Measurements from ENCODE around the gene THSD7A.

THSD7A gene

DNA sequence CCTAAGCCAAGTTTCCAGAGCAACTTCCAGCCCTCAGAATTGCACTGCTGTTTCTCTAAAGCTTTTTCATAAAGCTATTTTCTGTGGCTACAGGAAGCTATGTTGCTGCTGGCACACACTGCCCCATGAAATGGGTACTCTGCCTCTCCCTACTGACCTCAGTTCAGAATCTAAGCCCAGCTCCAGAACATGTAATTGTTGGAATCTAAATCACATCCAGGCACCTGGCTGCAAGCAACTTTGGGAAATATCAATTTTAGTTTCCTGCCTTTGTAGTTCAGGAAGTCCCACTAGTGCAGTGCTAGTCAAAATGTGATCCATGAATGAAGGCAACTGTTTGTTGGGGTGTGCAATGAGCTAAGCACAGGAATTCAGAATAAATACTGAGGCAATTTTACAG is 226.2 kb downstream of the THSD7A start:
- no peak overlapping the region for H3K4me3 ChIP-seq (ENCODE audit: low read length)
- no peak for DNase-seq
- H3K4me1 ChIP-seq (ENCODE audit: low read length), result no peaks in the 10 kb centered on the region
- H2AFZ ChIP-seq (ENCODE audit: low read length), result no peak overlapping the region
- no peak overlapping the region for H3K9ac ChIP-seq (ENCODE audit: low read length)
- H3K79me2 ChIP-seq (ENCODE audit: low read length), result no peaks in the 10 kb centered on the region
- no peaks in the 10 kb centered on the region for H3K9me2 ChIP-seq (replicated peaks; ENCODE audit: insufficient read depth, low read length)
- no peak overlapping the region for H3K4me2 ChIP-seq (ENCODE audit: low read depth, low read length)
- no peak for TF ChIP-seq EZH2phosphoT487 (IDR thresholded peaks at IDR 0.05; ENCODE audit: low read length)
- no peak for TF ChIP-seq EZH2 (optimal IDR thresholded peaks at IDR 0.05; ENCODE audit: low read depth, low read length)
- TF ChIP-seq, protein P1, sequence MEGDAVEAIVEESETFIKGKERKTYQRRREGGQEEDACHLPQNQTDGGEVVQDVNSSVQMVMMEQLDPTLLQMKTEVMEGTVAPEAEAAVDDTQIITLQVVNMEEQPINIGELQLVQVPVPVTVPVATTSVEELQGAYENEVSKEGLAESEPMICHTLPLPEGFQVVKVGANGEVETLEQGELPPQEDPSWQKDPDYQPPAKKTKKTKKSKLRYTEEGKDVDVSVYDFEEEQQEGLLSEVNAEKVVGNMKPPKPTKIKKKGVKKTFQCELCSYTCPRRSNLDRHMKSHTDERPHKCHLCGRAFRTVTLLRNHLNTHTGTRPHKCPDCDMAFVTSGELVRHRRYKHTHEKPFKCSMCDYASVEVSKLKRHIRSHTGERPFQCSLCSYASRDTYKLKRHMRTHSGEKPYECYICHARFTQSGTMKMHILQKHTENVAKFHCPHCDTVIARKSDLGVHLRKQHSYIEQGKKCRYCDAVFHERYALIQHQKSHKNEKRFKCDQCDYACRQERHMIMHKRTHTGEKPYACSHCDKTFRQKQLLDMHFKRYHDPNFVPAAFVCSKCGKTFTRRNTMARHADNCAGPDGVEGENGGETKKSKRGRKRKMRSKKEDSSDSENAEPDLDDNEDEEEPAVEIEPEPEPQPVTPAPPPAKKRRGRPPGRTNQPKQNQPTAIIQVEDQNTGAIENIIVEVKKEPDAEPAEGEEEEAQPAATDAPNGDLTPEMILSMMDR (IDR thresholded peaks at IDR 0.05; ENCODE audit: low read length), result no peak
- H3K9me3 ChIP-seq (replicated peaks; ENCODE audit: insufficient read depth, low read length), result no peaks in the 10 kb centered on the region
- no peaks in the 10 kb centered on the region for H4K20me1 ChIP-seq (ENCODE audit: insufficient read depth, low read length)
- H3K36me3 ChIP-seq (replicated peaks; ENCODE audit: insufficient read depth, low read length), result no peaks in the 10 kb centered on the region
- H3K27ac ChIP-seq (ENCODE audit: low read length), result no peak overlapping the region
- no peaks in the 10 kb centered on the region for H3F3A ChIP-seq (ENCODE audit: insufficient read depth, low read length)
- H3K27me3 ChIP-seq (replicated peaks; ENCODE audit: insufficient read depth, low read length), result no peaks in the 10 kb centered on the region

DNA sequence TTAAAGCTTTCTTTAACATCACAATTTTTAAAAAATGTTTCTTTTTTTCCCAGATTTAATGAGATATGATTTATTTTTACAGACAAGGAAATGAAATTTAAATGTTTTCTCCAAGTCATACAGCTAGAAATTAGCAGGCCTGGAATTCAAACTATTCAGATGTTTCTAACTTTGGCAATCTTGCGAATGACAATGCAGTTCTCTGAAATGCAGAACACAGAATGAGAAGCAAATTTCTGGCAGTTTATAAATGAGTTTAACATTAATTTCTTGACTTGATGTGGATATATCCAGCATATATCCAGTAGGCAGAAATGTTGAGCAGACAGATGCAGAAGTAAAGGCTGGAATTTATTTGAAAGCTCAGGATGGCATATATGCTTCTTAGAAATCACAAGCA is 227.5 kb downstream of the THSD7A start:
- no peak for DNase-seq
- Histone ChIP-seq H2AFZ (ENCODE audit: low read length) (no peak overlapping the region), H3K27me3 (replicated peaks; ENCODE audit: insufficient read depth, low read length) (no peaks in the 10 kb centered on the region), H3K9ac (ENCODE audit: low read length) (no peak overlapping the region), H3K4me1 (ENCODE audit: low read length) (no peaks in the 10 kb centered on the region), H3K4me3 (ENCODE audit: low read length) (no peak overlapping the region), H3K9me2 (replicated peaks; ENCODE audit: insufficient read depth, low read length) (no peaks in the 10 kb centered on the region), H4K20me1 (ENCODE audit: insufficient read depth, low read length) (no peaks in the 10 kb centered on the region), H3K9me3 (replicated peaks; ENCODE audit: insufficient read depth, low read length) (no peaks in the 10 kb centered on the region), H3K36me3 (replicated peaks; ENCODE audit: insufficient read depth, low read length) (no peaks in the 10 kb centered on the region), H3K79me2 (ENCODE audit: low read length) (no peaks in the 10 kb centered on the region), H3F3A (ENCODE audit: insufficient read depth, low read length) (no peaks in the 10 kb centered on the region), H3K27ac (ENCODE audit: low read length) (no peak overlapping the region), H3K4me2 (ENCODE audit: low read depth, low read length) (no peak overlapping the region)
- TF ChIP-seq EZH2phosphoT487 (IDR thresholded peaks at IDR 0.05; ENCODE audit: low read length), result no peak
- TF ChIP-seq, protein P1 (IDR thresholded peaks at IDR 0.05; ENCODE audit: low read length), result no peak
- no peak for TF ChIP-seq EZH2 (optimal IDR thresholded peaks at IDR 0.05; ENCODE audit: low read depth, low read length)

DNA sequence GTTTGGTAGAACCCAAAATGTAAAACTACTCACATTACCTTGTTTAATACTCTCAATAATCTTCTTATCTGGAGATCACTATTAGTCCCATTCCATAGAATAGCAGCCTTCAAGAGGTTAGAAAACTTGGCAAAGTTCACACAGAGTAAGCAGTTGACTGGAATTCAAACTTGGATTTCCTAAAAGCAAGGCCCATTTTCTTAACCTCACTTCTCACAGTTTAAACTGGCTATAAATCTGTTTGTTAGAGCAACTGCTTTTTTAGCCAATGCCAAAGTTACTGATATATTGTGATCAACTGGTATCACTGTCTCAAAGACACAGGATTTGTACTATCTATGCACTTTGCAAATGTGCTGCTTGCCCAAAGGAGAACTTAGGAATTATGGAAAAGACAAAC is 230.2 kb downstream of the THSD7A start:
- Histone ChIP-seq H3K9me2 (replicated peaks; ENCODE audit: insufficient read depth, low read length) (no peaks in the 10 kb centered on the region), H3K4me3 (ENCODE audit: low read length) (no peak overlapping the region), H3K9ac (ENCODE audit: low read length) (no peak overlapping the region), H3K79me2 (ENCODE audit: low read length) (no peaks in the 10 kb centered on the region), H3F3A (ENCODE audit: insufficient read depth, low read length) (no peaks in the 10 kb centered on the region), H3K4me2 (ENCODE audit: low read depth, low read length) (no peak overlapping the region), H3K4me1 (ENCODE audit: low read length) (no peaks in the 10 kb centered on the region), H4K20me1 (ENCODE audit: insufficient read depth, low read length) (no peaks in the 10 kb centered on the region), H3K27ac (ENCODE audit: low read length) (no peak overlapping the region), H3K36me3 (replicated peaks; ENCODE audit: insufficient read depth, low read length) (no peaks in the 10 kb centered on the region), H2AFZ (ENCODE audit: low read length) (no peak overlapping the region), H3K27me3 (replicated peaks; ENCODE audit: insufficient read depth, low read length) (no peaks in the 10 kb centered on the region), H3K9me3 (replicated peaks; ENCODE audit: insufficient read depth, low read length) (no peaks in the 10 kb centered on the region)
- DNase-seq, result no peak
- TF ChIP-seq, protein P1 (IDR thresholded peaks at IDR 0.05; ENCODE audit: low read length), result no peak
